PC-9 (cell line): Measurements from ENCODE around the gene TEC.

ENCODE experiments used
- EZH2 ChIP-seq: fragments of 200-600 bp; sonication (generic); IDR thresholded peaks from 2 replicates; pipeline ENCODE4 v1.8.0; 2017; ENCODE audit warnings: antibody characterized with exemption, low read depth
- TF ChIP-seq, protein P1 (sequence below): fragments of 200-600 bp; sonication (generic); conservative IDR thresholded peaks from 2 replicates; pipeline ENCODE4 v1.6.1; 2017; ENCODE audit warnings: mixed run types, antibody characterized with exemption, mild to moderate bottlenecking, moderate library complexity

DNA sequence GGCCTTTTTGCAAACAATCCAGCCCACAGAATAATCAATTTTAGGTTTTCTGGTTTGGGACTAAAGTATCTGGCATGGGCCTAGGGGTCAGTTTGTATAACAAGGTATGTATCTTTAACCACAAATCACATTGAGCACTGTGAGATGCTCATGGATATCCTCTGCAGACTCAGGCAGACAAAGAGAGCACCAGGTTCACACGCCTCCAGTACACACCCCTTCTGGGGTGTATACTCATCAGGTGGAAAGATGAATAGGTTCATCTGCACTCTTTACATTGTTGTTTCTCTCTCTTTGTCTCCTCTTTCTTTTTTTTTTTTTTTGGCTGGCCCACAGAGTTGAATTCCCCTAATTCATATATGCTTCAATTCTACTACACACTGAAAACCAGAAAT, 21.1 kb downstream of the TEC start:
- TF ChIP-seq, protein P1, sequence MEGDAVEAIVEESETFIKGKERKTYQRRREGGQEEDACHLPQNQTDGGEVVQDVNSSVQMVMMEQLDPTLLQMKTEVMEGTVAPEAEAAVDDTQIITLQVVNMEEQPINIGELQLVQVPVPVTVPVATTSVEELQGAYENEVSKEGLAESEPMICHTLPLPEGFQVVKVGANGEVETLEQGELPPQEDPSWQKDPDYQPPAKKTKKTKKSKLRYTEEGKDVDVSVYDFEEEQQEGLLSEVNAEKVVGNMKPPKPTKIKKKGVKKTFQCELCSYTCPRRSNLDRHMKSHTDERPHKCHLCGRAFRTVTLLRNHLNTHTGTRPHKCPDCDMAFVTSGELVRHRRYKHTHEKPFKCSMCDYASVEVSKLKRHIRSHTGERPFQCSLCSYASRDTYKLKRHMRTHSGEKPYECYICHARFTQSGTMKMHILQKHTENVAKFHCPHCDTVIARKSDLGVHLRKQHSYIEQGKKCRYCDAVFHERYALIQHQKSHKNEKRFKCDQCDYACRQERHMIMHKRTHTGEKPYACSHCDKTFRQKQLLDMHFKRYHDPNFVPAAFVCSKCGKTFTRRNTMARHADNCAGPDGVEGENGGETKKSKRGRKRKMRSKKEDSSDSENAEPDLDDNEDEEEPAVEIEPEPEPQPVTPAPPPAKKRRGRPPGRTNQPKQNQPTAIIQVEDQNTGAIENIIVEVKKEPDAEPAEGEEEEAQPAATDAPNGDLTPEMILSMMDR = no peak
- no peak for TF ChIP-seq EZH2
